ENCODE measurements around the gene ALLC.

DNA sequence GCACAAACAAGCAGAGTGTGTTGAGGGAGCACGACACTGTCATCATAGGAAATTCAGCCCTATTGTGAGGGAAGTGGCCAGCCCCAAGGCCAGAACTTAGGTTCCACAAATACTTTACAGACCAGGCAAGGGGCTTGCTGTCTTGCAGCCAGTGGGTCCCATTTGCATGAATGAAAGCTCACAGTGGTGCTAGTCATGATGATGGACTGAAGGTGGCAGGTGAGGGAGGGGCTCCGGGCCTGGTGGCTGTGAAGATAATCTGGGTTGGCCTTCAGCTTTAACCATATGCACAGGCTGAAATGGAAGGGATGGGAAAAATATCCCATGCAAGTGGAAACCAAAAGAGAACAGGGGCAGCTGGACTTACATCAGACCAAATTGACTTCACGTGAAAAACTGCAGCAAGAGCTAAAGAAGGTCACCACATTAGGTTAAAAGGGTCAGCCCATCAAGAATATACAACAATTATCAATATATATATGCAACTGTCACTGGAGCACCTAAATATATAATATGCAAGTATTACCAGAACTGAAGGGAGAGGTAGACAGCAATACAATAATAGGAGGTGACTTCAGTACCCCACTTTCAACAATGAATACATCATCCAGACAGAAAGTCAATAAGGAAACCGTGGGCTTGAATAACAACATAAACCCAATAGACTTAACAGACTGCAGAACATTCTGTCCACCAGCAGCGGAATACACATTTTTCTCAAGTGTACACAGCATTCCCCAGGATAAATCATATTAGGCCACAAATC is 84.9 kb downstream of the ALLC start:
- TF ChIP-seq, protein P1, sequence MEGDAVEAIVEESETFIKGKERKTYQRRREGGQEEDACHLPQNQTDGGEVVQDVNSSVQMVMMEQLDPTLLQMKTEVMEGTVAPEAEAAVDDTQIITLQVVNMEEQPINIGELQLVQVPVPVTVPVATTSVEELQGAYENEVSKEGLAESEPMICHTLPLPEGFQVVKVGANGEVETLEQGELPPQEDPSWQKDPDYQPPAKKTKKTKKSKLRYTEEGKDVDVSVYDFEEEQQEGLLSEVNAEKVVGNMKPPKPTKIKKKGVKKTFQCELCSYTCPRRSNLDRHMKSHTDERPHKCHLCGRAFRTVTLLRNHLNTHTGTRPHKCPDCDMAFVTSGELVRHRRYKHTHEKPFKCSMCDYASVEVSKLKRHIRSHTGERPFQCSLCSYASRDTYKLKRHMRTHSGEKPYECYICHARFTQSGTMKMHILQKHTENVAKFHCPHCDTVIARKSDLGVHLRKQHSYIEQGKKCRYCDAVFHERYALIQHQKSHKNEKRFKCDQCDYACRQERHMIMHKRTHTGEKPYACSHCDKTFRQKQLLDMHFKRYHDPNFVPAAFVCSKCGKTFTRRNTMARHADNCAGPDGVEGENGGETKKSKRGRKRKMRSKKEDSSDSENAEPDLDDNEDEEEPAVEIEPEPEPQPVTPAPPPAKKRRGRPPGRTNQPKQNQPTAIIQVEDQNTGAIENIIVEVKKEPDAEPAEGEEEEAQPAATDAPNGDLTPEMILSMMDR (IDR thresholded peaks at IDR 0.05) = no peak
- TF ChIP-seq EZH2 (IDR thresholded peaks at IDR 0.05; ENCODE audit: borderline replicate concordance, insufficient read depth, low read depth, low read length, poor library complexity, severe bottlenecking) = no peak
